ENCODE results near the gene IKZF4.
"Not testable (repeated sequence)": the region's sequence is repeated elsewhere in the genome, so short reads cannot be mapped to it uniquely, and the experiment has no call there.

The IKZF4 gene

DNA sequence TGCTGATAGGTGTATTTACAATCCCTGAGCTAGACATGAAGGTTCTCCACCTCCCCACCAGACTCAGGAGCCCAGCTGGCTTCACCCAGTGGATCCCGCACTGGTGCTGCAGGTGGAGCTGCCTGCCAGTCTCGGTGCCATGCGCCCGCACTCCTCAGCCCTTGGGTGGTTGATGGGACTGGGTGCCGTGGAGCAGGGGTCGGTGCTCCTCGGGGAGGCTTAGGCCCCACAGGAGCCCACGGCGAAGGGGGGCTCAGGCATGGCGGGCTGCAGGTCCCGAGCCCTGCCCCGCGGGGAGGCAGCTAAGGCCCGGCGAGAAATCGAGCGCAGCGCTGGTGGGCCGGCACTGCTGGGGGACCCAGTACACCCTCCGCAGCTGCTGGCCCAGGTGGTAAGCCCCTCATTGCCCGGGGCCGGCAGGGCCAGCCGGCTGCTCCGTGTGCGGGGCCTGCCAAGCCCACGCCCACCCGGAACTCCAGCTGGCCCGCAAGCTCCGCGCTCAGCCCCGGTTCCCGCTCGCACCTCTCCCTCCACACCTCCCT is 20.8 kb upstream of the IKZF4 start:
- DNase-seq, result not testable (repeated sequence)

DNA sequence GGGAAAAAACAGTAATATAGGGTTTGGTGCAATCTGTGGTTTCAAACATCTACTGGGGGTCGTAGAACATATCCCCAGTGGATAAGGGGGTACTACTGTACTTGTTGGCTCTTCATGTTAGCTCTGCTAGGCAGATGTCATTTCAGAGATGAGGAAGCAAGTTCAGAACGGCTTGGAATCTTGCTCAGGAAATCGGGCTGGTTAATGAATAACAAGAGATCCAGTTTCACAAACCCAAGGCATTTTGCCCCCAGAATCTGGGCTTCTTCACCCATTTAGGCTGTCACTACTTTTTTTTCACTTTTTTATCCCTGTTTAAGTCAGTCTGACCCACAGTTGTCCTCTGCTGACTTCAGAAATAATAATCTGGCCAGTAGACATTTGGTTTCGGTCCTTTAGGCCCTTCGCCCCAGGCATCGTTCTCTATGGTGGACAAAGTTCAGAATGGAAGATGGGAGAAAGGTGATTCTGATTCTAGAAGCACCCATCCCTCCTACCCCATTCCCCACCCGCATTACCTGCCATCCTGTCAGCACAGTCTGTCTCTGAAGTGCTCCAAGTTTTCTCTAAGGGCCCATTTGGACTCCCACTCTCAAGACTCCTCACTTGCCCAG is 19.2 kb upstream of the IKZF4 start:
- no peak for DNase-seq

DNA sequence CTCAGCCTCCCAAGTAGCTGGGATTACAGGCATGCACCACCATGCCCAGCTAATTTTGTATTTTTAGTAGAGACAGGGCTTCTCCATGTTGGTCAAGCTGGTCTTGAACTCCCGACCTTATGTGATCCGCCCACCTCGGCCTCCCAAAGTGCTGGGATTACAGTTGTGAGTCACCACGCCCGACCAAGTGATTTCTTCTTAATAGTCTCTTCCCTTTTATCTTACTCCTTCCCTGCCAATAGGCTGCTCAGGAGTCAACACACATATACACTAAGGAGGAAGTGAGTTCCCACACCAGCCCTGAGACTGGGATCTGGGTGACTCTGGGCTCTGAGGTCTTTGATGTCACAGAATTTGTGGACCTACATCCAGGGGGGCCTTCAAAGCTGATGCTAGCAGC is 17.5 kb upstream of the IKZF4 start:
- not testable (repeated sequence) for DNase-seq

DNA sequence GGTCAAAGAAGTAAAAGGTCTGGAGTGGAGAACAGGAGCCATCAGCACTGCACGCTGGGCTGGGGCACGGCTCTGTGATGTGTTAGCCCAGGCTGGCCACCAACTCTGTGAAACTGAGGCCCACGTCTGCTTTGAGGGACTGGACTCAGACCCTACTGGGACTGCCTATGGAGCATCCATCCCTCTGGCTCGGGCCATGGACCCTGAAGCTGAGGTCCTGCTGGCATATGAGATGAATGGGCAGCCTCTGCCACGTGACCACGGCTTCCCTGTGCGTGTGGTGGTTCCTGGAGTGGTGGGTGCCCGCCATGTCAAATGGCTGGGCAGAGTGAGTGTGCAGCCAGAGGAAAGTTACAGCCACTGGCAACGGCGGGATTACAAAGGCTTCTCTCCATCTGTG is 16.6 kb upstream of the IKZF4 start:
- no peak for DNase-seq

DNA sequence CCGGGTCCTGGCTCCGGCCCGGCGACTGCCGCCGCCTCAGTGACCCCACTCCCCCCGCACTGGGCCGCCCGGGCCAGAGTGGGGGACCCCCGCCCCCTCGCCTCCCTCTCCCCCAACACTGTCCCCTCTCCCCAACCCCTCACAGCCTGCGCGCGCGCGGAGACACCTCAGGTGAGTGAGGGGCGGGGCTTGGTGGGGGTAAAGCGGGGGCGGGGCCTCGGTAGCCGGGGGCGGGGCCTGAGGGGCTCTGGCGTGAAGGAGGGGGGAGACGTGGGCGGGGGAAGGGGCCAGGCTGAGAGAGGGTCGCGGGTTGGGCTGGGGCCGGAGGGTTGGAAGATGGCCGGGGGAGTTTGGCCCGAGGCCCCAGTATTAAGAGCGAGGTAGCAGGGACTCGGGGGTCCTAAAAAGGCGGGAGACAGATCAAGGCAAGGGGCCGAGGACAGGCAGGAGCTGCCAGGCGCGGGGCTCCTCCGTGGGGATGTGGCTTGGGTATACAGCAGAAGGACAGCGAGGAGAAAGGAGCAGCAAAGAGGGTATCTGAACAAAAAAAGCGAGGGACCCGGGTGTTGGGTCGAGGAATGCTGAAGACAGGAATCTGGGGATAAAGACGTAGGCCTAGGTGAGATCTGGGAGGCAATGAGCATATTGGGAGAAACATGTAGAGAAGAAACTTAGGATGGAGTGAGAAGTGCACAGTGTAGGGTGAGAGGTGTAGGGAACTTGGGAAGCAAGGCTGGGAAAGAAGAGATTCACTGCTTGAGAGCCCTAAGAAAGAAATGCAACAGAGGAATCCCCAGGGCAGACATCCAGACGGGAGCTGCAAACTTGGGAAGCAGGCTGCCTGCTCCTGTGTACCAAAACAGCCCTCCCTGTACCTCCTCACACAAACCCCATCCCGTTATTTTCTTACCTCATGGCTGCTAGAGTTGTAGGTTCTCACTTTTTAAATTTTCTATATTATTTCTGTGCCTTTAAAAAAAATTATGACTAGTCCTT is 13.0 kb upstream of the IKZF4 start:
- DNase-seq, result peak; percentile 77

DNA sequence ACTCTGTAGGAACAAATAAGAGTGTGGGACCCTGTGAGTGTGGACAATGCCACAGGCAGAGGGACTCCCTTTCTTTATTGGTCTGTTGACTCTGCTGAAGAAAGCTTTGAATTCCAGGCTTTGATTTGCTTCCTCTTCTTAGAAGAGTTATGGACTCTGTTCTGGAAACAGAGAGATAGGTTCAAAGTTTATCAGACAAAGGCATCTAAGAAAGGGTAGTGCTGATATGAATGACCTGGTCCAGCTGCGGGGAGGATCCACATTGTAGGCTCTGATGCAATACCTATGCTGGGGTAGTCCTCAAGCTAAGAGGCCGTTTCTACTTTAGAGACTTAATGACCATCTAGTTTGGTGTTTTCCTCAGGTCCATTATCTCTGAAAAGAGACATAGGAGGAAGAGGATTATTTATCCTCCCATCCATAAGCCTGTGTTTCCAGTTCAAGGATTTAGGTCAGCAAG is 10.7 kb upstream of the IKZF4 start:
- no peak for DNase-seq

DNA sequence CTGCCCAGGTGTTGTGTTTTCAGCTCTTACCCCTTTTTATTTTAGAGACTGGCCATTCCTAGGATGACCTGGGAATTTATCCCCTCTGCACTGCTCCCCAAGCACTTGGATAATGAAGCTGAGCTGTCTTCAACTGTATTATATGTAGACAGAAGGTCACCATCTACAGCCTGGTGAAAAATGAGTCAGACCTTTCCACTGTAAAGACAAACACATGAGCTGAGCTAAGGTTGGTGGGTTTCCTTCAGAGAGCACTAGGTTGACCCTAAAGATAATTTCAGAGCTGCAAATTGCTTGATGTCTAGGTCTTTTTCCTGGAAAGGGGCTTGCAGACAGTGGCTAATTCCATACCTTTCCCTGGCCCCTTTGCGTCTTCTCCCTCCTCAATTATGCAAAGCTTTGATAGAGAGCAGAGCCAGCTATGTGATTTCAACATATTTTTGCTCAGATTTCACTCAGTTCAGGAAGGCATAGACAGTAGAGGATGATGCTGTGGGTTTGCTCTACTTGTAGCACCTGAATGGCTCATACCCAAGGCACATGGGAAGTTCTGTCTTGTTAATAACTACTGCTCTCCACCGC is 9.2 kb upstream of the IKZF4 start:
- no peak for DNase-seq

DNA sequence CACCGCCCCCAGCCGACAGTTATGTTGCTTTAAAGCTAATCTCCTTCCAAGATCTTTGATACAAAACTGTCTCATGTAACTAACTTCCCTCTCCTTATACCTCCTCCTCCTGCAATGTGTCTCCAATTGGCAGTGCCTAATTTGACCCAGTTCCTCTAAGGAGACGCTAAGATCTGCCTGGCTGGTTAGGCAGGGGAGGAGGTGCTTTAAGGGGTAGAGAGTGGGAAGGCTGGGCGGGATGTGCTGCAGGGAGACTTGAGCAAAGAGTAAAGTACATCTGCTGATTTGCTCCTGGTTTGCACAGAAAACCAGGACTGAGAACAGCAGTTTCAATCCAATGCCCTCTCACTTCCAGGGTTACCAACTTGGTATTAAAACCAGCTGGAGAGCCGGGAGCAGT is 7.4 kb upstream of the IKZF4 start:
- no peak for DNase-seq

DNA sequence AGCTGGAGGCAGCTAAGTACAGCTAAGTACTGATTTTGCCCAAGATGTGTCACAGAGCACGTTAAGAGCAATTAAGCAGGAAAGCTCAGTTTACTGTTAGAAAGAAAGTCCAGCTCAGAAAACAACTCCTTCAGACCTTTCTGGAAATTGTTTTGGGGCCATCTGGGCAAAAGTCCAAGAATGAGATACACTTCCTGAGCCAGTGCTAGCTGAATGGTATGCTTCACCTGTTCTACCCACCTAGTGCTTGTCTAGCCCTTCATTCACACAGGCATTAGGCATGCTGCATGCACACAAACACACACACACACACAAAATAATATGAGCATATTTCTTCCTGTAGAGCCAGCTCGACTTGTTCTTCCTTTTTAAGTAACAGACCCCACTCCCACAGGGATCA is 6.6 kb upstream of the IKZF4 start:
- DNase-seq, result no peak

DNA sequence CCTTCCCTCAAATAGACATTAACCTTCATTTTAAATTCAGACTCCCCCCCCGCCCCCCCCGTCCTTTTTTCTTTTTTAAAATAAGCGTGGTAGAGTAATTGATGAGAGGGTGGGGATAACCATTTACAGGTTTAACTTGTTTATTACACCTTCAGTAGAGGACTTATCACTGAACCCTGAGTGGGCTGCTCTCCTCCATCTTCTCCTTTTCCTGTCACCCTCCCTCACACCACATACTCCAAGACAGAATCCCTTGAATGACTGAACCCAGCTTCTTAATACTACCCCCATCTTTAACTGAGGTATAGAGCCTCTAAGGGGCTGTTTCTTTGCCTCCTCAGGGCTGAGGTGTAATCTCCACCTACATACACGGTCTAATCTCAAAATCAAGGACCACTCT is 3.7 kb upstream of the IKZF4 start:
- DNase-seq, result no peak

DNA sequence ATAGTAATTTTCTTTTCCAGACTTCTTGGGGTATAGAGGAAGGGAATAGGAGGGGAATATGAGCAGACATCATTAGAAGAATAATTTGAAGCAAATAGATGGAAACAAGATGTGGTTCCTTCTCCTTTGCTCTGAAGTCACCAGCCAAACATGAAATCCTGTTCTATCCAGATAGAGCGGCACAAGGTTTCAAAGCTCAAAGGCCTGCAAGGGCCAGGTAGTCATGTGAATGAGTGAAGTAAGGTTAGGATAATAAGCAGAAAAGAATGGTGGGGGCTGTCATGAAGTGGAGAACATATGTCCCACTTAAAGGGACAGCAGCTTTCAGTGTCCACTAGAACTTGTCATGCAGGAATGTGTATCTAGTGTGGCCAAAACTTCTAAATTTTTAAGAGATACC is 2.5 kb upstream of the IKZF4 start:
- DNase-seq, result no peak

DNA sequence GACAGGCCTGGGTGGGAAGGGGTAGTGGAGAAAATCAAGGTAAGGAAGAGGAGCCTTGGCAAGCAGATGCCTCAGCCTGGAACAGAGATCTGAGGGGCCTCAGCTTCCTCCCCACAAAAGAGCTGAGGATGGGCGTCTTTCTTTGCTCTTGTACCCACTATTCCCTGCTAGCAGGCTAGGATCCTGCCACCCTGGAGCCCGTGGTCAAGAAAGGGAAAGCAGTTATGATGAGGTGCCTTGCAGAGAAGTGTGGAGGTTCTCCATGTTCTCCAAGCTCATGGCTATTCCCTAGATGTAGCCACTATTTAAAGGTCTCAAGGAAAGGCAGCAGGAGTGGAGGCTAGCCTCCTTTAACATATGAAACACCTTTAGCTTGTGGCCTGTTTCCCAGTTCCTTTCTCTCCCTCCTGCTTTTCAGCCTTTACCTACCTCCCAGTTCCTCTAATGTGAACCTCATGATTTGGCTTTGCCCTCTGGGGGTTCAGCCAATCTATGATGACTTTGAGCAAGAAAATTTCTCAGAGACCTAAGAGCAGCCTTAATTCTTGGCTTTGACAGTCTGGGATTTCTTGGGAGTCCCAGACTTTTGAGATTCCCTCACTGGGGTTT is 1.1 kb downstream of the IKZF4 start:
- DNase-seq, result no peak

DNA sequence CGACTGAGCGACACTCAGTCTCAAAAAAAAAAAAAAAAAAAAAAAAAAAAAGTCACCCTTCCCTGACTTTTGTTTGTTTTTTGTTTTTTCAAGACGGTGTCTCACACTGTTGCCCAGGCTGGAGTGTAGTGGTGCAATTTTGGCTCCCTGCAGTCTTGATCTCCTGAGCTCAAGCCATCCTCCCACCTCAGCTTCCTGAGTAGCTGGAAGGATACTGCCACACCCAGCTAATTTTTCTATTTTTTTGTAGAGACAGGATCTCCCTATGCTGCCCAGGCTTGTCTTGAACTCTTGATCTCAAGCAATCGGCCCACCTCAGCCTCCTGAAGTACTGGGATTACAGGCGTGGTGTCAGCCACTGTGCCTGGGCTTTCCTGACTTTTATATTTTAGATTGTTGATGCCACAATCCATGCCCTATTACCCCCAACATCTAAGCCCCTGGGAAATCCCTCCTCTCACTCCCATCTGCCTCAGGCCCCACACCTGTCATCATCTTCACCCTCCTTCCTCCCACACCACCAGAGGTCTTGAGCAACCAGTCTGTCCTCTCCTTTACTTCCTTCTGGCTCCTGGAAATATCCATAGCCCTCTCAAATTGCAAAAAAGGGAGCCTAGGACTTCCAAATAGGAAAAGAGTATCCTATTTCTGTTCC is 7.8 kb downstream of the IKZF4 start:
- no peak for DNase-seq

DNA sequence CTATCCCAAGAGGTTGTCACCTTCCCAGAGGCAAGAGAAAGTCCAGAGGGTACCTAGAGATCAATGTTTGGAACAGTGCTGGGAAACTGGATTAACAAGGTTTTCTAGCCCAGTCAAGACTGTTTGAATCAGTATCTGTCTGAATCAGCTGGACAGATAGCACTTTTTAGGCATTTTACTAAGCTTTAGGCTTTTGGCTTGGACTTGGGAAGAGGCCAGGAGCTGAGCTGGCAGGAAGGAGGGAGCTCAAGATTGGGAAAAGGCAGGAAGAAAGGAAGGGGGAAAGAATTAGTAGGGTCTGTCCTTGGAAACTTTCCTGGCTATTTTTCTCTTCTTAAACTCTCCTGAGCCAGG is 8.3 kb downstream of the IKZF4 start:
- peak; percentile 49 for DNase-seq

DNA sequence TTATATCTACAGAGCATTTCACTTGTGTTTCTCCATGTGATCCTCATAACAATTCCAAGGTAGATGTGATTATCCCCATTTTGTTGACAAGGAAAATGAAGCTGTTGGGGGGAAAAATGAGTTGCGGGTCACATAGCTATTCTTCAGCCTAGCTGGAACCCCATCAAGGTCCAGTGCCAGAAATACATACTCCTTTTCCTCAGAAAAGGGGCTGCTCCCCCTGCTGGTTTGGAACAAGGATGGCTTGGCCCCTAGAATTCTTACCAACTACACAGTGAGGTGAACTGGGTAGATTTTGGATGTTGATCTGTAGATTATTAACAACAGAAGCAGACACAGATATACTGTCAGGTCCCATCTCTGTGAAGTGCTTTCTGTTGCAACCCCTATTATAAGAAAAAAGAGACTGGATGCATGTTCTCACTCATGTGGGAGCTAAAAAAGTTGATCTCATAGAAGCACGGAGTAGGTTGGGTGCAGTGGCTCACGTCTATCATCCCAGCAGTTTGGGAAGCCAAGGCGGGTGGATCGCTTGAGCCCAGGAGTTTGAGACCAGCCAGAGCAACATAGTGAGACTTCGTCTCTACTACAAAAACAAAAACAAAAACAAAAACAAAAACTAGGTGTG is 8.9 kb downstream of the IKZF4 start:
- peak; percentile 72 for DNase-seq

DNA sequence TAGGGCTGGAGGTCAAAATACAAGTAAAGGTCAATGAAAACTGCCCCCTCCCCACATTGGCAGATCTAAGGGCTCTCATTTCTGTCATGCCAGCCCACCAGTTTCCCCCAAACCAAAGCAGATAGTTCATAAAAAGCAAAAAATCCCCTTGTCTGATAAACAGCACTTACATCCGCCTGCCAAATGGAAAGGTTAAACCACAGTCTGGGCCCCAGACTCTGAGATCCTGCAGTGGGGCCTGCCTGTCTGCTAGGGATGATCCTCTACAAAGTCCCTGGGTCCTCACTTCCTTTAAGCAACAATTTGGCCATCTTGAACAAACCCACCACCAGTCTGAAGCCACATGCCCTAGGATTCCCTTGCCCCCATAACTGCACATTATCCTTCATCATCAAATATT is 11.1 kb downstream of the IKZF4 start:
- no peak for DNase-seq

DNA sequence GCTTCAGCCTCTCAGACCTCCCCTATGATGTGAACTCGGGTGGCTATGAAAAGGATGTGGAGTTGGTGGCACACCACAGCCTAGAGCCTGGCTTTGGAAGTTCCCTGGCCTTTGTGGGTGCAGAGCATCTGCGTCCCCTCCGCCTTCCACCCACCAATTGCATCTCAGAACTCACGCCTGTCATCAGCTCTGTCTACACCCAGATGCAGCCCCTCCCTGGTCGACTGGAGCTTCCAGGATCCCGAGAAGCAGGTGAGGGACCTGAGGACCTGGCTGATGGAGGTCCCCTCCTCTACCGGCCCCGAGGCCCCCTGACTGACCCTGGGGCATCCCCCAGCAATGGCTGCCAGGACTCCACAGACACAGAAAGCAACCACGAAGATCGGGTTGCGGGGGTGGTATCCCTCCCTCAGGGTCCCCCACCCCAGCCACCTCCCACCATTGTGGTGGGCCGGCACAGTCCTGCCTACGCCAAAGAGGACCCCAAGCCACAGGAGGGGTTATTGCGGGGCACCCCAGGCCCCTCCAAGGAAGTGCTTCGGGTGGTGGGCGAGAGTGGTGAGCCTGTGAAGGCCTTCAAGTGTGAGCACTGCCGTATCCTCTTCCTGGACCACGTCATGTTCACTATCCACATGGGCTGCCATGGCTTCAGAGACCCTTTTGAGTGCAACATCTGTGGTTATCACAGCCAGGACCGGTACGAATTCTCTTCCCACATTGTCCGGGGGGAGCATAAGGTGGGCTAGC is 13.9 kb downstream of the IKZF4 start:
- DNase-seq, result no peak

DNA sequence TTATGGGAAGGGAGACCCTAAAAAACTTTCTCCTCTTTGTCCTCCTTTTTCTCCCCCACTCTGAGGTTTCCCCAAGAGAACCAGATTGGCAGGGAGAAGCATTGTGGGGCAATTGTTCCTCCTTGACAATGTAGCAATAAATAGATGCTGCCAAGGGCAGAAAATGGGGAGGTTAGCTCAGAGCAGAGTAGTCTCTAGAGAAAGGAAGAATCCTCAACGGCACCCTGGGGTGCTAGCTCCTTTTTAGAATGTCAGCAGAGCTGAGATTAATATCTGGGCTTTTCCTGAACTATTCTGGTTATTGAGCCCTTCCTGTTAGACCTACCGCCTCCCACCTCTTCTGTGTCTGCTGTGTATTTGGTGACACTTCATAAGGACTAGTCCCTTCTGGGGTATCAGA is 16.3 kb downstream of the IKZF4 start:
- DNase-seq, result no peak

DNA sequence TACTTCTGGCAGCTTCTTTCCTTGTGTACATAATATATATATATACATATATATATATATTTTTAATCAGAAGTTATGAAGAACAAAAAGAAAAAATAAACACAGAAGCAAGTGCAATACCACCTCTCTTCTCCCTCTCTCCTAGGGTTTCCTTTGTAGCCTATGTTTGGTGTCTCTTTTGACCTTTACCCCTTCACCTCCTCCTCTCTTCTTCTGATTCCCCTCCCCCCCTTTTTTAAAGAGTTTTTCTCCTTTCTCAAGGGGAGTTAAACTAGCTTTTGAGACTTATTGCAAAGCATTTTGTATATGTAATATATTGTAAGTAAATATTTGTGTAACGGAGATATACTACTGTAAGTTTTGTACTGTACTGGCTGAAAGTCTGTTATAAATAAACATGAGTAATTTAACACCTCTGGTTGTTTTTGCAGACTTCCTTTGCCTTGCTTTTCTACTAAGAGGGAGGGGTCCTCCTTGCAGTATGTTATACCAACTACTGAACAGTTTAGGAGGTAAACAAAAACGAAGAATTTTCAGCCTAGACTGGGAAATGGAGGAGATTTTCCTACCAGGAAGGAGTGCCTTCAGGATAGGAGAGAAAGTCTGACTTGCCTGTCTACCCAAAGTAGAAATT is 17.3 kb downstream of the IKZF4 start:
- DNase-seq, result no peak

DNA sequence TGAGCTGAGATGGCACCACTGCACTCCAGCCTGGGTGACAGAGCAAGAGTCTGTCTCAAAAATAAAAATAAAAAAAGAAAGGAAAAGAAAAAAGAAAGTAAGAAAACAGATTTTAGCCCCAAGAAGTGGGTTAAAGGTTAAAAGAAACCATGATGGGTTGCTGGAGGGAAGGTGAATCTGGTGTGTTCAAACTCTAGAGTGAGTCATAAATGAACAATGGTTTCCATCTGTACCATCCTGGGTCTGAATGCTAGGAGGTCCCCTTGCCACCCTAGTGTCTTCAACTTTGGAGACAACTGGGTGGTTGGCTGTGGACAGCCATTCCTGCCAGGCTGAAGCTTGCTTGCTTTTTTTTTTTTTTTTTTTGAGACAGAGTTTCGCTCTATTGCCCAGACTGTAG is 19.3 kb downstream of the IKZF4 start:
- DNase-seq, result no peak

DNA sequence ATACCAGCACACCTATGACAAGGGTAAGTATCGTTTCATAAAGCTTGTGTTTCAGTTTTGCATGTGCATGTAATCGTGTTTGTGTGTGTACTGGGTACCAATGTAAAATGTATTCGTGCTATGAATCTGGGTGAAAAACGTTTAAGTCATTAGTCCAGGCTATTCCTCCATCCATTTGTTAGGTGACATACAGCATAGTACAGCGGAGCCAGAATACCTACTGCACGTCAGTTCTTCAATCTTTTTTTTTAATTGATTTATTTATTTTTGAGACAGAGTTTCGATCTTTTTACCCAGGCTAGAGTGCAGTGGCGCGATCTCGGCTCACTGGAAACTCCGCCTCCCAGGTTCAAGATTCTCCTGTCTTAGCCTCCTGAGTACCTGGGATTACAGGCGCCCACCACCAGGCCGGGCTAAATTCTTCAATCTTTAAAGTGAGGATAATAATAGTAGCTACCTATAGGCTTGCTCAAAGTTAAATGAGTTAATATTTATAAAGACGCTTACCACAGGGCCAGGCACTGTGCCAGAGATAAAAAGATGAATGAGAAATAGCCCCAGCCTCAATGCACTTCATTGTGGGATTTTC is 20.2 kb downstream of the IKZF4 start:
- peak; percentile 27 for DNase-seq

All from right hindlimb (tissue), 1 donor.